ENCODE data around the gene ADD2.
"Not testable (repeated sequence)": the region's sequence is repeated elsewhere in the genome, so short reads cannot be mapped to it uniquely, and the experiment has no call there.

ADD2 gene

GRCh38 chr2:70656421-70657010 lies 111.5 kb downstream of the ADD2 start:
- peaks cover 30% of the 10 kb centered on the region for H3K27me3 Mint-ChIP-seq (ENCODE audit: low read depth)
- H3K9me3 Mint-ChIP-seq: no peaks in the 10 kb centered on the region
- no peak overlapping the region for H3K4me3 Mint-ChIP-seq
- no peak overlapping the region for H3K27ac Mint-ChIP-seq
- peaks cover 7% of the 10 kb centered on the region for H3K4me1 Mint-ChIP-seq (ENCODE audit: low read depth)
- H3K36me3 Mint-ChIP-seq (ENCODE audit: low read depth): no peaks in the 10 kb centered on the region

- Mint-ChIP-seq H3K27ac (no peak overlapping the region), H3K9me3 (no peaks in the 10 kb centered on the region), H3K4me3 (no peak overlapping the region), H3K4me1 (ENCODE audit: low read depth) (peaks cover 7% of the 10 kb centered on the region), H3K27me3 (ENCODE audit: low read depth) (peaks cover 36% of the 10 kb centered on the region), H3K36me3 (ENCODE audit: low read depth) (no peaks in the 10 kb centered on the region)
Observed at GRCh38 chr2:70655786-70656185, 112.2 kb downstream of the ADD2 start.

GRCh38 chr2:70655211-70655610 lies 112.8 kb downstream of the ADD2 start:
- H3K4me3 Mint-ChIP-seq; H3K27ac Mint-ChIP-seq; H3K4me1 Mint-ChIP-seq (ENCODE audit: low read depth); H3K36me3 Mint-ChIP-seq (ENCODE audit: low read depth); H3K9me3 Mint-ChIP-seq: not testable (repeated sequence)
- H3K27me3 Mint-ChIP-seq (ENCODE audit: low read depth): peaks cover 42% of the 10 kb centered on the region

GRCh38 chr2:70651727-70652126 lies 116.3 kb downstream of the ADD2 start:
- peaks cover 9% of the 10 kb centered on the region for H3K4me1 Mint-ChIP-seq (ENCODE audit: low read depth)
- no peaks in the 10 kb centered on the region for H3K9me3 Mint-ChIP-seq
- H3K27ac Mint-ChIP-seq: no peak overlapping the region
- no peak overlapping the region for H3K4me3 Mint-ChIP-seq
- H3K27me3 Mint-ChIP-seq (ENCODE audit: low read depth): peaks cover 42% of the 10 kb centered on the region
- H3K36me3 Mint-ChIP-seq (ENCODE audit: low read depth): no peaks in the 10 kb centered on the region

- Mint-ChIP-seq H3K27me3 (ENCODE audit: low read depth) (peaks cover 38% of the 10 kb centered on the region), H3K36me3 (ENCODE audit: low read depth) (no peaks in the 10 kb centered on the region), H3K9me3 (no peaks in the 10 kb centered on the region), H3K27ac (no peak overlapping the region), H3K4me3 (no peak overlapping the region), H3K4me1 (ENCODE audit: low read depth) (peaks cover 3% of the 10 kb centered on the region)
Observed at GRCh38 chr2:70651014-70651413, 117.0 kb downstream of the ADD2 start.

GRCh38 chr2:70648961-70649360 lies 119.0 kb downstream of the ADD2 start:
- Mint-ChIP-seq H3K36me3 (ENCODE audit: low read depth) (no peaks in the 10 kb centered on the region), H3K4me1 (ENCODE audit: low read depth) (peaks cover 1% of the 10 kb centered on the region), H3K4me3 (no peak overlapping the region), H3K27ac (no peak overlapping the region), H3K9me3 (no peaks in the 10 kb centered on the region), H3K27me3 (ENCODE audit: low read depth) (peaks cover 30% of the 10 kb centered on the region)

GRCh38 chr2:70647873-70648481 lies 120.0 kb downstream of the ADD2 start:
- H3K4me3 Mint-ChIP-seq: no peak overlapping the region
- H3K27me3 Mint-ChIP-seq (ENCODE audit: low read depth): peaks cover 26% of the 10 kb centered on the region
- no peak overlapping the region for H3K27ac Mint-ChIP-seq
- H3K36me3 Mint-ChIP-seq (ENCODE audit: low read depth): no peaks in the 10 kb centered on the region
- peaks cover 1% of the 10 kb centered on the region for H3K4me1 Mint-ChIP-seq (ENCODE audit: low read depth)
- no peaks in the 10 kb centered on the region for H3K9me3 Mint-ChIP-seq

- no peaks in the 10 kb centered on the region for H3K36me3 Mint-ChIP-seq (ENCODE audit: low read depth)
- H3K27me3 Mint-ChIP-seq (ENCODE audit: low read depth): peaks cover 11% of the 10 kb centered on the region
Observed at GRCh38 chr2:70646420-70646818, 121.6 kb downstream of the ADD2 start.

GRCh38 chr2:70645733-70646419 lies 122.1 kb downstream of the ADD2 start:
- no peaks in the 10 kb centered on the region for H3K36me3 Mint-ChIP-seq (ENCODE audit: low read depth)
- H3K9me3 Mint-ChIP-seq: no peaks in the 10 kb centered on the region
- H3K27me3 Mint-ChIP-seq (ENCODE audit: low read depth): peaks cover 7% of the 10 kb centered on the region
- H3K4me1 Mint-ChIP-seq (ENCODE audit: low read depth): peaks cover 1% of the 10 kb centered on the region
- H3K27ac Mint-ChIP-seq: no peak overlapping the region
- no peak overlapping the region for H3K4me3 Mint-ChIP-seq

More at GRCh38 chr2:70646420-70646818, 121.6 kb downstream of the ADD2 start:
- Mint-ChIP-seq H3K9me3 (no peaks in the 10 kb centered on the region), H3K4me3 (no peak overlapping the region), H3K4me1 (ENCODE audit: low read depth) (peaks cover 1% of the 10 kb centered on the region), H3K27ac (no peak overlapping the region)

GRCh38 chr2:70643715-70644114 lies 124.3 kb downstream of the ADD2 start:
- no peaks in the 10 kb centered on the region for H3K36me3 Mint-ChIP-seq (ENCODE audit: low read depth)
- H3K4me1 Mint-ChIP-seq (ENCODE audit: low read depth): peaks cover 5% of the 10 kb centered on the region
- H3K9me3 Mint-ChIP-seq: no peaks in the 10 kb centered on the region
- H3K4me3 Mint-ChIP-seq: no peak overlapping the region
- no peak overlapping the region for H3K27ac Mint-ChIP-seq
- H3K27me3 Mint-ChIP-seq (ENCODE audit: low read depth): no peaks in the 10 kb centered on the region

- H3K36me3 Mint-ChIP-seq (ENCODE audit: low read depth): no peaks in the 10 kb centered on the region
- H3K4me3 Mint-ChIP-seq: no peak overlapping the region
- peaks cover 8% of the 10 kb centered on the region for H3K4me1 Mint-ChIP-seq (ENCODE audit: low read depth)
- H3K9me3 Mint-ChIP-seq: no peaks in the 10 kb centered on the region
- peaks cover 9% of the 10 kb centered on the region for H3K27me3 Mint-ChIP-seq (ENCODE audit: low read depth)
- no peak overlapping the region for H3K27ac Mint-ChIP-seq
Observed at GRCh38 chr2:70641263-70641784, 126.7 kb downstream of the ADD2 start.

GRCh38 chr2:70639841-70640436 lies 128.1 kb downstream of the ADD2 start:
- Mint-ChIP-seq H3K4me3 (no peak overlapping the region), H3K27me3 (ENCODE audit: low read depth) (peaks cover 10% of the 10 kb centered on the region), H3K4me1 (ENCODE audit: low read depth) (peaks cover 8% of the 10 kb centered on the region), H3K9me3 (no peaks in the 10 kb centered on the region), H3K36me3 (ENCODE audit: low read depth) (no peaks in the 10 kb centered on the region), H3K27ac (no peak overlapping the region)

- no peak overlapping the region for H3K4me3 Mint-ChIP-seq
- H3K36me3 Mint-ChIP-seq (ENCODE audit: low read depth): no peaks in the 10 kb centered on the region
- H3K9me3 Mint-ChIP-seq: no peaks in the 10 kb centered on the region
- H3K27ac Mint-ChIP-seq: no peak overlapping the region
- H3K27me3 Mint-ChIP-seq (ENCODE audit: low read depth): peaks cover 10% of the 10 kb centered on the region
- peaks cover 8% of the 10 kb centered on the region for H3K4me1 Mint-ChIP-seq (ENCODE audit: low read depth)
Observed at GRCh38 chr2:70638561-70638960, 129.4 kb downstream of the ADD2 start.

- peaks cover 31% of the 10 kb centered on the region for H3K27me3 Mint-ChIP-seq (ENCODE audit: low read depth)
- H3K27ac Mint-ChIP-seq: no peak overlapping the region
- H3K9me3 Mint-ChIP-seq: no peaks in the 10 kb centered on the region
- no peak overlapping the region for H3K4me3 Mint-ChIP-seq
- H3K36me3 Mint-ChIP-seq (ENCODE audit: low read depth): no peaks in the 10 kb centered on the region
- H3K4me1 Mint-ChIP-seq (ENCODE audit: low read depth): peaks cover 3% of the 10 kb centered on the region
Observed at GRCh38 chr2:70633508-70633907, 134.5 kb downstream of the ADD2 start.

GRCh38 chr2:70632966-70633365 lies 135.0 kb downstream of the ADD2 start:
- H3K36me3 Mint-ChIP-seq (ENCODE audit: low read depth): no peaks in the 10 kb centered on the region
- no peaks in the 10 kb centered on the region for H3K9me3 Mint-ChIP-seq
- H3K4me1 Mint-ChIP-seq (ENCODE audit: low read depth): no peaks in the 10 kb centered on the region
- no peak overlapping the region for H3K4me3 Mint-ChIP-seq
- peaks cover 31% of the 10 kb centered on the region for H3K27me3 Mint-ChIP-seq (ENCODE audit: low read depth)
- no peak overlapping the region for H3K27ac Mint-ChIP-seq
